ENCODE results near the gene PLAC8L1.

The PLAC8L1 gene

DNA sequence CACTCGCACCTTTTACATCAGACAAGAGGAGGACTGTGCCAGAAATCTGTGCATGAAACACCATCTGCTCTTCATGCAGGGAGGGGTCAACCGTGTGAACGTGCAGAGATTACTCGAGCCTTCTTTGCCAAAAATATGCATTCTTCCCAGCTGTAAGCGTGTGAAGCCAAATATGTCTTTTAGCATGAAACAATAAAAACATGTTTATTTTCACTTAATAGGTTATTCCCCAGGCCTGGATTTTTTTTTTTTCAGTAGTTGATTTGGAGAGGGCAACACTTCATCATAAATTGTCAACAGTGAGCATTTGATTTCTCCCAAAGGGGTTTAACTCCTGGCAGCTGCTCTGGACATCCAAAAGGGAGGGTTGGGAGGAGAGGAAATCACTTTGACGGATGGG is 23.8 kb downstream of the PLAC8L1 start:
- no peak for DNase-seq (ENCODE audit: extremely low read depth in 1 of 2, low read depth in 1 of 2)

DNA sequence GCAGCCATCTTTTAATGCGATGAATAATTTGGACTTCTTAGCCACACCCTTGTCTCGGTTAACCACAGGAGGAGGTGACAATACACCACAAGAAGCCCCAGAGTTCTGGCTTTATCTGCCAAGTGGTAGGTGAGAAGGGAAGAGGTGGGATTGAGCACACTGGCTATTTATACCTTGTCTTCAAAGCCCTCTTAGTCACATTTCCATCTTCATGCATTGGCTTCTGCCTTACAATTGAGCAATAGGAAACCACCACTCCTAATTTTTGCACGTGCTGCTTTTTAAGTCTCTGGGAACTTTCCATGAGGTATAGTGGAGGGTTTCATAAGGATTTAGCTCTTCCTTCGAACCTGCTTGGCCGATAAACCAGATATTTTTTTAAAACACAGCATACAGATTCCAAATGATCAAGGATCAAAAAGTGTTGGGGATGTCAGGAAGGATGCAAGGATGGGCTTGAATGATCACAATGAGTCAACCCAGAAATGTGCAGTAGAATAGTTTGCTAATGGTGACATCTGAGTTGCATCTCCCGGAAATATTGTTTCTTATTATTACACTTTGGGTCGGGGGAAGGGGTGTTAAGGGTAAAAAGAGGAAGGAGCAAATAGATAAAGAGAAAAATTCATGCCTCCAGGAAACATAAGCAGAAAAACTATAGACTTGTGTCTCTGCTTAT is 25.5 kb downstream of the PLAC8L1 start:
- DNase-seq (ENCODE audit: extremely low read depth in 1 of 2, low read depth in 1 of 2) = no peak

DNA sequence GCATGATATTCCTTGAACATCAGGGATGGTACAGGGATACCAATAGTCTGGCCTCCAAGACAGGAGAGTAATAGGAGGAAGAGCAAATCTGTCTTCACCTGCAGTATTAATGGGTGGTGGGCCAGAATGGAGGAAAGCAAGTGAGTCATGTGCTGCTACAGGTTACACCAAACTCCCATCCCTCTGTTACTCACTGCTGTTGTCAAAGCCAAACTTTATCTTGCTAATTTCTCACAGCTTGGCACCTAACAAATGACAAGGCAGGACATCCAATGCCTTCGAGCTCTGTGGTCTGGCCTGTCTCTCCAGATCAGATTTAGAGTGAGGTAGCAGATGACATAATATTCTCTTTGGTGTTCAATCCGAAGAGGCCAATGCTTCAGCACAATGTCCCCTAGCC is 26.8 kb downstream of the PLAC8L1 start:
- no peak for DNase-seq (ENCODE audit: extremely low read depth in 1 of 2, low read depth in 1 of 2)

DNA sequence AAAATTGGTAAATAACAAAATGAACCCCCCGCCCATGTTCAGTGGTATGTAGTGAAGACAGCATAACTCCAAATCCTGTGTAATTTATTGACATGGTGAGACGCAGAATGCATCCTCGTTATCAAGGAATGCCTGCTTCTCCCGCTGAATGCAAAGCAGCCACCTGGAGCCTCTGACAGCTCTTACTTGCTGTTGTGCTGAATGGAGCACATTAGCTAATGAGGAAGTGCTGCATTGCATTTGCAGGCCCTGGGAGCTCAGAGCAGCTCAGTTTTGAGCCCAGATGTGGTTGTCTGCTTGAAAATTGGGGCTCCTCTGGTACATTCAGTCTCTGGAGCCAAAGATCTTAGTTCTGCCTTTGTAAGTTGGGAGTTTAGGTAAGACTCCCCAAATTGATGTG is 28.9 kb downstream of the PLAC8L1 start:
- no peak for DNase-seq (ENCODE audit: extremely low read depth in 1 of 2, low read depth in 1 of 2)

DNA sequence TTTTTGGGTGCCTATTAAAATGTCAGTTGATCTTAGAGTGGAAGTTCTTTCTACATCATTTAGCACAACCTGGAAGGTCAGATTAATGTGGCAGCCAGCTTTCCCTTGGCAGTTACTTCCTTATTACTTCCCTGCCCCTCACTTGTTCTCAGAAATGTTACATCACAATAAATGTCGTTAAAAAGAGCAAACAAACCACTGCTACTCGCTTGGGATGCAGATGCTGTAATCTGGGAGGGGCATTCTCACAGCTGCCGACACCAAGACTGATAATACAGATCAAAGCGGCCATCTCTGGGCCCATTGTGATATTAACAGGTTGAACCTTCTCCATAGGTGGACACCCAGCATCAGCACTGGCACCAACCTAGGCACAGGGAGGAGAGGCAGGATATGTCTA is 29.3 kb downstream of the PLAC8L1 start:
- DNase-seq (ENCODE audit: extremely low read depth in 1 of 2, low read depth in 1 of 2) = no peak

DNA sequence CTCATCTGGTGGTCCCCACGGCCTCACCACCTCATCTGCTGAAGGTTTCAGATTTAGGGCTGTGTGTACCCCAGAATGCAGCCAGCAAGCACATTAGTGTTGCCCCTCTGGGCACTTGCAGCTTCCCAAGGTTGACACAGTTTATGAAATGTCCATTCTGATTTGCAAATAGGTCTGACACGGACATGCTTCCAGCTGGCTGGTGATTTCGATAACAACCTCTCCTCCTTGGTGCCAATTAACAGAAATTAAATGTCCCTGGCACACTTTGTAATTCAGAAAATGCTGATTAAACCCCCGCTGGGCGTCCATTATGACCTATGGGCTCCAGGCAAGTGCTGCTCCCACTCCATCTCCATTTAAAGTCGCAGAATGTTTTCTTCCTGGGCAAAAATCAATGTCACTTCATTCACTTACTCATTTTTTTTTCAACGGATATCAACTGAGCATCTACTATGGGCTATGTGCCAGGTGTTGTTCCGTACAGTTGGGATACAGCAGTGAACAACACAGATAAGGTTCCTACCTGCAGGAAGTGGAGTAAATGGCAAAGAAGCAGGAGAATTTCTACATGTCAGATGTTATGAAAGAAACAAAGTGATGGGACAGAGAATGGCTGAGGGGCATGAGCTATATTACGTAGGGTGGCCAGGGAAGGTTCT is 32.0 kb downstream of the PLAC8L1 start:
- no peak for DNase-seq (ENCODE audit: extremely low read depth in 1 of 2, low read depth in 1 of 2)

DNA sequence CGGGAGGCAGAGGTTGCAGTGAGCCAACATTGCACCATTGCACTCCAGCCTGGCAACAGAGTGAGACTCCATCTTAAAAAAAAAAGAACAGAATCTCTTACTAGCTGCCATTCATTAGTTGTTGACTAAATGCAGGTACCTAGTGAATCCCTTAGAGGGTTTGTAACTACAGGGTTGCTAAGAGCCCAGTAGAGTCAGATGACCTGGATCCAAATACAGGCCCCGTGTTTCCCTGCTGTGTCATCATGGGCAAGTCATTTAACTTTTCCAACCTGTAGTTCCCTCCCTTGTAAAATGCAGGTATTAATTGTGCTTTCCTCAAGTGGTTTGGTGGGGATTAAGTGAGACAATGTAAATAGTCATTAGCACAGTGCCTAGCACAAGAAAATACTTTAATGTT is 32.8 kb downstream of the PLAC8L1 start:
- DNase-seq (ENCODE audit: extremely low read depth in 1 of 2, low read depth in 1 of 2) = no peak

DNA sequence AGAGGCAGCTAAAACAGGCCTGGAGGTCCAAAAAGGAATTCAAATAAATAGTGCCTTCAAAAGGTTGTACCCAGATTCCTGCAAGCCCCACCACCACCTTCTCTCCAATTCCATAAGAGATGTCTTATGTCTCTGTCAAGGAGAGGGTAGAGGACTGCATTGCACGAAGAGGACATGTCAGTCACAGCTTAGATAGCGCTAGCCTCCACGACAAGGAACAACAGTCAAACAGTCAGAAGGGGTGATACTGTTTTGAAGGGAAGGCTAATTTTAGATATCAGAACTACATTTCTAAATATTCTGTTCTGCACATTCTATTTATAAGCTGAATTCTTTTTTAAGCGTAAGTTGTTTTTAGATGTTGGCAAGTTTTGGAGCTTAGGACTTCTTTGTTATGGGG is 34.2 kb downstream of the PLAC8L1 start:
- DNase-seq (ENCODE audit: extremely low read depth in 1 of 2, low read depth in 1 of 2) = no peak

DNA sequence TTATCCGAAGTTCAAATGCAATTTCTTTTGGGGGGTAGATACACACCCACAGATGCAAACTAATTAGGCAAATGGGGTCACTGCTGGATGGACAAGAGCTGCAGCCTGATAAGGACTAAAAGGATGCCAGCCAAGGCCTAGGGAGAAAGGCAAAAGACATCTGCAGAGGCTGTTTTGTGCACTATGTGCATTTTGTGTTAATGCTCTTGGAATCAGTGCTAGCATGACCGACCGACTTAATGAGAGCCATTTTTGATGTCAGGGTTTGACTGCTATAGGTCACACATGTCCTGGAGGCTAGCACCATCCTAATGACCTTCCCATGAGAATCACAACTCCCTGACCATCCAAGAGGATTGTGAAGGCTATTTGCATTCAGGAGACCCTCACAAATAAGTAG is 34.6 kb downstream of the PLAC8L1 start:
- no peak for DNase-seq (ENCODE audit: extremely low read depth in 1 of 2, low read depth in 1 of 2)

DNA sequence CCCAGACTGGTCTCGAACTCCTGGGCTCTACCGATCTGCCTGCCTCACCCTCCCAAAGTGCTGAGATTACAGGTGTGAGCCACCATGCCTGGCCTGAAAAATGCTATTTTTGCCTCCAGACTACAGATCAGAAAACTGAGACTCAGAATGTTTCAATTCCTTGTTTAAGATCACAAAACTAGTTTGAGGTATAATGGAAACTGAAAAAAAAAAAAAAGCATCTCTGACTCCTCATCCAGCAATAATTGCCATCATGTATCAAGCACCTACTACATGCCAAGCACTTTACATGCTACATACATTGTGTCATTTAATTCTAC is 35.6 kb downstream of the PLAC8L1 start:
- no peak for DNase-seq (ENCODE audit: extremely low read depth in 1 of 2, low read depth in 1 of 2)

DNA sequence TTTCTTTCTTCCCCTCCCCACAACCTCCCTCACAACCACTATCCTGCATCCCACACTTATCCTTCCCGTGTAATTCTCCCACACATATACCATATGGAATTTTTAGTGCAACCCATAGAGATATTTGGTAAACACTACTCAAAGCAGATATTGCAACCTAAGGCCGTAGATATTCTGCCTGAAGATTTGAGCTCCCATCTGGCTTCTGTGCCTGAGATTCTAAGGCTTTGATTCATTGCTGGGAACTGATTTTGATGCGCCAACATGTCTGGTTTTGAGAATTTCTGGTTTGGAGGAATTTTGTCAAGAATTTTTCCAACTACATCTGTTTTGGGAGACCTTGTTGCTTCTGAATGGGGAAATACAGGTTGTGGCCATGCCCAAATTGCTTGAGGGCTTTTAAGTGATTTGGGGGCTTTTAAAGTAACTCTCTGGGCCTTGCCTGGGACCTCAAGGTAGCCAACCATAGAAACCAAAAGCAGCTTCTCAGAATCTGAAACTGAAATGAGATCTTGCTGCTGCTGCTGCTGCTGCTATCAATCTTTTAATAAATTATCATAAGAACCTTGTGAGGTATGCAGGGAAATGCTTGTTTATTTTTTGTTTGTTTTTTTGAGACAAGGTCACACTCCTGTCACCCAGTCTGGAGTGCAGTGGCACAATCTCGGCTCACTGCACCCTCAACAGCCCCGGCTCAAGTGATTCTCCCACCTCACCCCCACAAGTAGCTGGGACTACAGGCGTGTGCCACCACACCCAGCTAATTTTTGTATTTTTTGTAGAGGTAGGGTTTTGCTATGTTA is 36.2 kb downstream of the PLAC8L1 start:
- DNase-seq (ENCODE audit: extremely low read depth in 1 of 2, low read depth in 1 of 2) = no peak

DNA sequence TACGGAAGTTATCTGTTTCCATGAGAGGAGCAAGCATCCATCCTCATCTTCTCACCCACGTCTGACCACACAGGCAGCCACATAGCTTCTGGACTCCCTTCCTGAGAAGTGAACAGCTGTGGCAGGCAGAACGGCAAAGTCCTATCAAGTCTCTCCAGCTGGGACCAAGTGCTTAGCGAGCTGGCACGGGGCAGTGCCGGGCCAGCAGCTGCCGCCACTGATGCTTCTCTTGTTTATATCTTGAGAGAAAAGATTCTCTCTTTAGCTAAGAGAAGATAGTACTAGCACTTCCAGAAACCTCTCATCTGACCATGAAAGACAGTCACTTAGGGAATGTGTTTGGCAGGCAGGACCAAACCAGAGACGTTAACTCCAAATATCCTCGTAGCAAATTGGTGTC is 37.2 kb downstream of the PLAC8L1 start:
- no peak for DNase-seq (ENCODE audit: extremely low read depth in 1 of 2, low read depth in 1 of 2)

DNA sequence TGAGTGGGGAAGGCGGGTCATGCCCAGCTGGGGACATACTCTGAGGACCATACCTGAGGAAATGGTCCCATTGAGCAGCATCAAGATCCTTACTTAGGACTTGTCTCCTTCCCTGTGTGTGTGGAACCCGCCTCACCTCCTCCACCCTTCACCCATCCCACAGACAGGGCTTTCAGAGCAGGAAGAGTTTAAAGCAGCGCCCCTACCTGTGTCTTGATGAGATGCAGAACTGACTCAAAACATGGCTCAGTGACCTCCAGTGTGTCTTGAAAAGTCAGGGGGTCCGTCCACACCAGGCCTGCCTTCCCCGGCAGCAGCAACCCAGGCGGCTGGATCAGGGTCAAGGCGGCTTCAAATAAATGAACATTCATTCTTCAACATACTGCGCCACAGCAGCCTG is 38.4 kb downstream of the PLAC8L1 start:
- DNase-seq (ENCODE audit: extremely low read depth in 1 of 2, low read depth in 1 of 2) = no peak

DNA sequence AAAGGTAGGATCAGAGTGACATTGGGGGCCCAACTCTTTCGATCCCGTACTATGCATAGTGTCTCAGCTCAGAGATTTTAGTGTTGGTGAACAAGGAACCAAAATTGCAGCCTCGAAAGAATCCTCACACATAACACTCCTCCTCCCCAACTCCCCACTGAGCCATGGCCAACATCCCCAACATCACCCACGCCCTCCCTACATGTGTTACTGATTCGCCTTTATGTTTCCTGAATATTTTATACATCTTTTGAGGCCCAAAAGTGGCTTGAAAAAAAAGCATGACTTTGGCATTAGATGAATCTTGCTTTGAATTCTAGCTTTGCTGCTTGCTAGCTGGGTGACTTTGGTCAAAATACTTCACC is 45.2 kb downstream of the PLAC8L1 start:
- DNase-seq (ENCODE audit: extremely low read depth in 1 of 2, low read depth in 1 of 2) = no peak

DNA sequence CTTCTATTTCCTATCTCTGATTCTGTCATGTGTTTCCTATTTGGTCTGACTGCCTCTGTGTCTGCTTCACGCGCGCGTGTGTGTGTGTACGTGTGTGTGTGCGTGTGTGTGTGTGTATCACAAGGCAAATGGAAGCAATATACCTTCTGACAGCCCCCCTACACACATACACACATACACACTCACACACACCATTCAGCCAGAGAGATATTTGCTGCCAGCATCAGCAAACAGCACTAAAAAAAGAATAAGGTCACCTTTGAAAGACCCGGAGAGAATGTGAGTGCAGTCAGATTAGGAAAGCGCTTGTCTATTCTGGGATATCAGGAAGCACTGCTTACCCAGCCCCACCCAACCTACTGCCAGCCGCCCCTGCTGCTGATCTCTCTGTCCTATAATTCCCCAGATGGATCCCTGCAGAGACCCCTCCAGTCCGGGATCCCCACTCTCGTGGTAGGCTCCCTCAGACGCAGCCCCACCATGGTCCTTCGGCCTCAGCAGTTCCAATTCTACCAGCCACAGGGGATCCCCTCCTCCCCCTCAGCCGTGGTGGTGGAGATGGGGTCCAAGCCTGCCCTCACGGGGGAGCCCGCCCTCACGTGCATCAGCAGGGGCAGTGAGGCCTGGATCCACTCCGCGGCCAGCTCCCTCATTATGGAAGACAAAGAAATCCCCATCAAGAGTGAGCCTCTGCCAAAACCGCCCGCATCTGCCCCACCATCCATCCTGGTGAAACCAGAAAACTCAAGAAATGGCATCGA is 45.7 kb downstream of the PLAC8L1 start:
- DNase-seq (ENCODE audit: extremely low read depth in 1 of 2, low read depth in 1 of 2) = no peak

DNA sequence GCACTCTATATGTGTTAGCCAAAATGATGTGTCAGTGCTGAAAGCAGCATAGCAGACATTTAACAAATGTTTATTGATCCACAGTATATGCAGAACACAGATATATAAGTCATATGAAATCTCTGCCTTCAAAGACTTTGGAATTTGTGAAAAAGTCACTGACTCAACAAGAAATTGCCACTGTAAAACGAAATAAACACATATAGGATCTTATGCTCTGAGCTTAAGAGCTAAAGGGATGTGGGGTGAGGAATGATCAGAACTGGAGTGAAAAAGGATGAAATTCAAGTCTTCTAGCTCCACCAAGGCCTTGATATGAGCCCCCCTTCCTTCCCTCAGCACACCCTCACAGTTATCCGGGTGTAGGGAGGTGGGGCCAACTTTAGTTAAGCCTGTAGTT is 49.9 kb downstream of the PLAC8L1 start:
- DNase-seq (ENCODE audit: extremely low read depth in 1 of 2, low read depth in 1 of 2) = no peak

DNA sequence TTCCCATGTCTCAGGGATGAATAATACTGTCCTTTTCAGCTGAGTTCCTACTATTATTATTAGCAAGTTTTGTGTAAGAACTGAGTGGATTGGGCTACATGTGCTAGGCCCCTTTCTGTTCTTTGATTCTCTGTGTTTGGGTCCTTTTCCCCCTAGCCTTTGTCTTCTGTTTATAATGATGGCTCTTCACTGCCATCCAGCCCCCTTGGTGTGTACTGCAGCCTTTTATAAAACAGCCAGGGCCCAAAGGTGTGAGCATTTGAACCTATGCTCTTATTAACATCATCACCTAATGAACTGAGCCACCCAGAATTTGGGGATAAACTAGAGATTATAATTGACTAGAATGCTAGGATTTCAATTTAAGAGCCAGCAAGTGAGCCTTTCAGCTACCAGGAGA is 52.6 kb downstream of the PLAC8L1 start:
- no peak for DNase-seq (ENCODE audit: extremely low read depth in 1 of 2, low read depth in 1 of 2)

DNA sequence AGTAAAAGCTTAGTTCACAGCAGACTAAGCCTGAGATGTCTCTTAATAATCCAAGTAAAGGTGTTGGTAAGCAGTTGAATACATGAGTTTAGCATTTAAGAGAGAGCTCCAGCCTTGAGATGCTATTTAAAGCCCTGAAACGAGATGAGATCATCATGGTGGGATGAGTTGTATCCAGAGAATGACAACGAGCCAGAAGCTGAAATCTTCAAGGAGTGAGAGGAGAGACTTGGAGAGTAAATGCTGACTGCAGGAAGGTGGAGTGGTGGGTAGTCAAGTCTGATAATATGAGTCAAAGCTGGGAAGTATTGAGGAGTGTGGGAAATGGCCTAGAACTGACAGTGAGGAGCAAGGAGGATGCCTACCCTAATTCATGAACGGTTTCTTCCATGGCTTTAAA is 53.7 kb downstream of the PLAC8L1 start:
- DNase-seq (ENCODE audit: extremely low read depth in 1 of 2, low read depth in 1 of 2) = no peak

DNA sequence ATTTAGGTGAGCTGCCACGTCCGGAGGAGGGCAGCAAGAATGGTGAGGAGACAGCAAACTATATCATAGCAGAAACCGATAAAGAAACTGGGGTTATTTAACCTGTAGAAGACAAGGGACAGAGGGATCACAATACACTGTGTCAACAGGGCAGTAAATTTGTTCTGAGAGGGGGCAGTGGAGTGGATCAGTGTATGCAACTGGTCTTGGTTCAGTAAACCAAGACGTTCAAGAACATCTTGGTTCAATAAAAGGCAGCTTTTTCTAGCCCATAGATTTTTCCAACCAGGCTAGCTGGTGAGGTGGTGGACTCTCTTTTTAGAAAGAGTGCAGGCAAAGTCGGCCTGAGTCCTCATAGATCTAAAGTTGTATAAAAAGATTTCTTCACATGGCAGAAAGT is 55.3 kb downstream of the PLAC8L1 start:
- no peak for DNase-seq (ENCODE audit: extremely low read depth in 1 of 2, low read depth in 1 of 2)

DNA sequence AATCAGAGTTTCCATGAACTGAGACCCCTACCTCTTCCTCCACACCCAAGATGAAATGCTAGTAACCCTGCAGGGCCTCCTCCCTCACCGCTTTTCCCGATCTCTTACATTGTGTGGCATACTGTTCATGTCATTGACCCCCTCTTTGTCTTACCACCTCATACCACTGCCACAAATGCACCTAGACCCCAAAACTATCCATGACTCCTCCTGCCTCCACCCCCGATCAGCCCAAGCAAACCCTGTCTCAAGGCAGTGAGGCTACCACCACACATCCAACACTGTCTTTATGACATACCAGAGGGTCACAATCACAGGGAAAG is 55.7 kb downstream of the PLAC8L1 start:
- no peak for DNase-seq (ENCODE audit: extremely low read depth in 1 of 2, low read depth in 1 of 2)

DNA sequence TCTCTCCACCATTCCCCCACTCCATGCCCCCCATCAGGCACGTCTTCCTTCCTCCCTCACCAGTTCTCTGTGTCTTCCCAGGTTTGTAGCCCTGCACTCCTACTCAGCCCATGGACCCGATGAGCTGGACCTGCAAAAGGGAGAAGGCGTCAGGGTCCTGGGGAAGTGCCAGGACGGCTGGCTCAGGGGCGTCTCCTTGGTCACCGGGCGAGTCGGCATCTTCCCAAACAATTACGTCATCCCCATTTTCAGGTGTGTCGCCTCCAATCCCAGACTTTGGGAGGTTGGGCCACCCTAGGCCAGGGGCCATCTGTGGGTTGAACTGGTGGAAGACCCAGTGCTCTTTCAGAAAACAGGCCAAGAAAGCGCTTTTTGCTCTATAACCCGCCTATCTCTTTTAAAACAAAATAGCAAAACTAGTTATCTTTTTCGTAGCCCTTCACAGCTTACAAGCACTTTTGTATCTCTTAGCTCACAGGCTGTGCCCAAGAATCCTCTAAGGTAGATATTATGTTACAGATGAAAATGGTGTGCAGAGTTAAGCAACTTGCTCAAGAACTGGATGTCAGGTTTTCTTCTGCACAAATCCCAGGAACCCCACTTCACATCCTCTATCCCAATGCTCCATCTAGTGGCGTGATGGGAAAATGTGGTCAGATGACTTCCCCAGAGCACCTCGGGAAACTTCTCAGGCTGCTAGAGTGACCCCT is 56.2 kb downstream of the PLAC8L1 start:
- no peak for DNase-seq (ENCODE audit: extremely low read depth in 1 of 2, low read depth in 1 of 2)

Data from activated CD8-positive, alpha-beta memory T cell treated with anti-CD3 and anti-CD28 coated beads for 1 hour (primary cell).